Measurements from ENCODE around the gene YWHAQ.

GRCh38 chr2:9570182-9571060 lies 60.4 kb downstream of the YWHAQ start:
- TF ChIP-seq, protein P1, sequence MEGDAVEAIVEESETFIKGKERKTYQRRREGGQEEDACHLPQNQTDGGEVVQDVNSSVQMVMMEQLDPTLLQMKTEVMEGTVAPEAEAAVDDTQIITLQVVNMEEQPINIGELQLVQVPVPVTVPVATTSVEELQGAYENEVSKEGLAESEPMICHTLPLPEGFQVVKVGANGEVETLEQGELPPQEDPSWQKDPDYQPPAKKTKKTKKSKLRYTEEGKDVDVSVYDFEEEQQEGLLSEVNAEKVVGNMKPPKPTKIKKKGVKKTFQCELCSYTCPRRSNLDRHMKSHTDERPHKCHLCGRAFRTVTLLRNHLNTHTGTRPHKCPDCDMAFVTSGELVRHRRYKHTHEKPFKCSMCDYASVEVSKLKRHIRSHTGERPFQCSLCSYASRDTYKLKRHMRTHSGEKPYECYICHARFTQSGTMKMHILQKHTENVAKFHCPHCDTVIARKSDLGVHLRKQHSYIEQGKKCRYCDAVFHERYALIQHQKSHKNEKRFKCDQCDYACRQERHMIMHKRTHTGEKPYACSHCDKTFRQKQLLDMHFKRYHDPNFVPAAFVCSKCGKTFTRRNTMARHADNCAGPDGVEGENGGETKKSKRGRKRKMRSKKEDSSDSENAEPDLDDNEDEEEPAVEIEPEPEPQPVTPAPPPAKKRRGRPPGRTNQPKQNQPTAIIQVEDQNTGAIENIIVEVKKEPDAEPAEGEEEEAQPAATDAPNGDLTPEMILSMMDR (IDR thresholded peaks at IDR 0.05) = no peak
- TF ChIP-seq POLR2AphosphoS5 (IDR thresholded peaks at IDR 0.05) (no peak), POLR2A (IDR thresholded peaks at IDR 0.05) (no peak)
